ENCODE data around the gene USP7. TPM values are rescaled to one million over a fixed set of nuclear protein-coding genes. Genes with fewer than 3 reads are reported as not detected.

USP7 gene
- total RNA-seq, 1 donor from 2014 or later = 41.3 TPM

DNA sequence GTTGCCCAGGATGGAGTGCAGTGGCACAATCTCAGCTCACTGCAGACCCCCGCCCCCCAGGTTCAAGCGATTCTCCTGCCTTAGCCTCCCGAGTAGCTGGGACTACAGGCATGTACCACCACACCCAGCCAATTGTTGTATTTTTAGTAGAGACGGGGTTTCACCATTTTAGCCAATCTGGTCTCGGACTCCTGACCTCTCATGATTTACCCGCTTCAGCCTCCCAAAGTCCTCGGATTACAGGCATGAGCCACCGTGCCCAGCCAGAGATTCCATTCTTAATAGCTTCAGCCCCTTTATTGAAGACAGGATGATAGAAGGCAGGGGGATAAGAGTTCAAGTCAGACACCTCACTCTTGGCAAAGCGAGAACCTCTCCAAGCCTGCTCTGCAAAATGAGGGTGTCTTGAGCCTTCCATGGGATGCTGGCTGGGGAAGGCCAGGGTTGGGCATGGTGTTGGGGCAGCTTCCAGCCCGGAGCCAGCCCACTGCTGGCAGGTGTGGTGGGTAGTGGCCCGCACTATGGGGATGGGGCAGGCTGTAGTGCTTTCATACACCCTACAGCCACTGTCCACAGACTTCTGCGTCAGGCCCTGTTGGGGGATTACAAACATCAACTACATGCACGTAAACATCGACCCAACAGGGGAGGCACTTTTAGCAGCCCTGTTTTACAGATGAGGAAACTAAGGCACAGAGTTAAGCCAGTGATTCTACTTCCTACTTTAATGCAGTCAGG, 98.4 kb downstream of the USP7 start:
- Histone ChIP-seq H3K4me3 (ENCODE audit: low read depth, low read length) (no peak overlapping the region), H3K36me3 (ENCODE audit: control insufficient read depth, insufficient read depth, low read length) (peaks cover 2% of the 10 kb centered on the region), H3K27me3 (ENCODE audit: control insufficient read depth, insufficient read depth, low read length) (no peaks in the 10 kb centered on the region)
- TF ChIP-seq, protein P1, sequence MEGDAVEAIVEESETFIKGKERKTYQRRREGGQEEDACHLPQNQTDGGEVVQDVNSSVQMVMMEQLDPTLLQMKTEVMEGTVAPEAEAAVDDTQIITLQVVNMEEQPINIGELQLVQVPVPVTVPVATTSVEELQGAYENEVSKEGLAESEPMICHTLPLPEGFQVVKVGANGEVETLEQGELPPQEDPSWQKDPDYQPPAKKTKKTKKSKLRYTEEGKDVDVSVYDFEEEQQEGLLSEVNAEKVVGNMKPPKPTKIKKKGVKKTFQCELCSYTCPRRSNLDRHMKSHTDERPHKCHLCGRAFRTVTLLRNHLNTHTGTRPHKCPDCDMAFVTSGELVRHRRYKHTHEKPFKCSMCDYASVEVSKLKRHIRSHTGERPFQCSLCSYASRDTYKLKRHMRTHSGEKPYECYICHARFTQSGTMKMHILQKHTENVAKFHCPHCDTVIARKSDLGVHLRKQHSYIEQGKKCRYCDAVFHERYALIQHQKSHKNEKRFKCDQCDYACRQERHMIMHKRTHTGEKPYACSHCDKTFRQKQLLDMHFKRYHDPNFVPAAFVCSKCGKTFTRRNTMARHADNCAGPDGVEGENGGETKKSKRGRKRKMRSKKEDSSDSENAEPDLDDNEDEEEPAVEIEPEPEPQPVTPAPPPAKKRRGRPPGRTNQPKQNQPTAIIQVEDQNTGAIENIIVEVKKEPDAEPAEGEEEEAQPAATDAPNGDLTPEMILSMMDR (IDR thresholded peaks at IDR 0.05; ENCODE audit: insufficient read depth, low read length, severe bottlenecking) = no peak
- DNase-seq (ENCODE audit: low read depth) (no peak), FAIRE-seq (no peak)

DNA sequence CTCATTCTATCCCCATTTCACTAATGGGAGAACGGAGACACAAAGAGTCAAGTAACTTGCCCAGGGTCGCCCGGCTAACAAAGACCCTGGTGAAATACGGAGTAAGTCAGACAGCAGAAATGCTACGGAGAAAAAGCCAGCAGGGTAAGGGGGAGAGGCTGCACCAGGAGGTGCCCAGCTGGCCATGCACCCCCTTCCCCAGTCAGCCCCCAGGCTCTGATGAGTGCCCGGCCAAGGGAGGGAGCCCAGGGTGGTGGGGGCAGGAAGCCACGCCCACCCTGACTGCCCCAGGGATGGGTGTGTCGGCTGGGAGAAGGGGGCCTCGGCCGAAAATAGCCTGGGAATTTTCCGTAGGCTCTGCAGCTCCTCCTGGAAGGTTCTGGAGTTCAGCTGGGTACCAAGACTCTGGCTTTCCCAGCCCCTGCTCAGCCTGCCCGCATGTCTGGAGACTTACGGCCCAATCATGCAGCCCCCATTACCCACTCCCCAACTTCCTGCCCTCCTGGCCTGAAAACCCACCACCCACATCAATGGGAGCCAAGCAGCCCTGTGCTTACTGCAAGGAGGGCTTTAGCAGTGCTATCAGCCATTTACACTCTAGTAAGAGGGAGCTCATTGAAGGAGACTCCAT, 99.1 kb downstream of the USP7 start:
- Histone ChIP-seq H3K36me3 (ENCODE audit: control insufficient read depth, insufficient read depth, low read length) (peaks cover 2% of the 10 kb centered on the region), H3K27me3 (ENCODE audit: control insufficient read depth, insufficient read depth, low read length) (no peaks in the 10 kb centered on the region), H3K4me3 (ENCODE audit: low read depth, low read length) (no peak overlapping the region)
- TF ChIP-seq, protein P1 (IDR thresholded peaks at IDR 0.05; ENCODE audit: insufficient read depth, low read length, severe bottlenecking) = no peak
- FAIRE-seq = no peak
- no peak for DNase-seq (ENCODE audit: low read depth)

DNA sequence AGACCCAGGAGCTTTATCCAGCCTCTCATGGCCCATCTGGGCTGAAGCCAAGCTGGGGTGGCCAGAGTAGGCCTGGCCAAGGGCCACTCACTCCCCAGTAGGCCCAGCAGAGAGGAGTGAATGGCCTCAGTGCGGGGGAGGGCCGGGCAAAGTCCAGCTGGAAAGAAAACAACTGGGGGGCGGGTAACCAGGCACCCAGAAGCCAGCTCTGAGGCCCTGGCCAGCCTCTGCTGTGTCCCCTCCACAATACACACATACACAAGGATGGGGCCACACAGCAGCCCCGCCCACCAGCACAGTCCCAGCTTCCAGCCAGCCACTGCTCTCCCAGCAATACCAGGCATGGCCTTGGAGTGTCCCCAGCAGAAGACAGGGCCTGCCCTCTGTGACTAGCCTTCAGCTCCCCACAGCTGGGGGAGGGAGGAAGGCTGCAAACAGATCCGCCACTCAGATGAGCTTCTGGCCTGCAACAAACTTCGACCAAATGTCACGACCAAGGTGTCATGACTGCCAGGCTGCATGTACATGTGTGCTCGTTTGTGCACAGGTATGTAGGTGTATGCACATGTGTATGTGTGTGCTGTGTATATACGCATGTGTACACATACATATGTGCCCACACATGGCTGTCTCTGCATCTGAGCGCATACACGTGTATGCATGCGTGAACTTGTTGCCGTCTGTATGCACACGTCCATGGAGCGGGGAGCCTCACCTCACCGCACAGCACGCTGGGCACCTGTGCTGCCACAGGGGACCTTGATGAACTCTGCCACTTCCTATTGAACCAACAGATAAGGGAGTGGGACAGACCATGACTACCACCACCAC, 99.9 kb downstream of the USP7 start:
- peaks cover 2% of the 10 kb centered on the region for H3K36me3 ChIP-seq (ENCODE audit: control insufficient read depth, insufficient read depth, low read length)

DNA sequence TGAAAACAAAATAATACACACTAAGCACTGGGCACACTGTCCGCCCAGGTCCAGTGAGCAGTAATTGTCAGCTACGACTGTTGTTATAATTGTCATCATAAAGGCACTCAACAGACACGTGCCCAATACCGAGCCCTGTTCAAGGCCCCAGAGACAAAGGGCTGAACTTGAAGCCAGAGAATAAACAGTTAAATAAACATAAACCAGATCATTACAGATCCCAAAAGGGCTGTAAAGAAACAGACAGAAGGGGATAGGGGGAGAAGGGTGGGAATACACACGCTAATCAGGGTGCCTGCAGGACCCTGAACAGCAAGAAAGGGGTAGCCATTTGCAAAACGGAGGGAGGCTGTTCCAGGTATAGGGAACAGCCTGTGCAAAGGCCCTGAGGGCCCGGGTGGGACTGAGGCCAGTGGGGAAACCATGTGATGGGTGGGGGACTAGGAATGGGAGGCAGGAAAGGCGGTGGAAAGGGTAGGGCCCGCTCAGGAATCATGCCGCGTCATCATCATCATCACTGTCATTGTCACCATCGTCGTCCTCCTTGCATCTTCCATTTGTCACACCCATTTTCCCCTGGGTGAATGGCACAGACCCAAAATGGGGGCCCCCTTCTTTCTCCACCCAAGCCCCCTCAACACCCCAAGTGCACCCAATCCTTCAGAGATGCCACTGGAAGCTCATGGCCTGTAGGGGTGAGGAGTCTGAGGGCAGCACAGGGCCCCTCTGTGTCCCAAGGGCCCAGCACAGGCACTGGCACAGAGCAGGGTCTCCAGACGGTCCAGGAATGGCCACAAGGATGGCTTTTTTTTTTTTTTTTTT, 101.2 kb downstream of the USP7 start:
- TF ChIP-seq, protein P1 (IDR thresholded peaks at IDR 0.05; ENCODE audit: insufficient read depth, low read length, severe bottlenecking) = no peak
- H3K27me3 ChIP-seq (ENCODE audit: control insufficient read depth, insufficient read depth, low read length) = no peaks in the 10 kb centered on the region
- H3K36me3 ChIP-seq (ENCODE audit: control insufficient read depth, insufficient read depth, low read length) = peaks cover 4% of the 10 kb centered on the region
- H3K4me3 ChIP-seq (ENCODE audit: low read depth, low read length) = no peak overlapping the region
- FAIRE-seq (no peak), DNase-seq (ENCODE audit: low read depth) (no peak)

More for the DNA sequence above, 99.9 kb downstream of the USP7 start:
- FAIRE-seq (no peak), DNase-seq (ENCODE audit: low read depth) (peak; percentile 47)
- Histone ChIP-seq H3K27me3 (ENCODE audit: control insufficient read depth, insufficient read depth, low read length) (no peaks in the 10 kb centered on the region), H3K4me3 (ENCODE audit: low read depth, low read length) (no peak overlapping the region)
- TF ChIP-seq, protein P1 (IDR thresholded peaks at IDR 0.05; ENCODE audit: insufficient read depth, low read length, severe bottlenecking) = no peak

DNA sequence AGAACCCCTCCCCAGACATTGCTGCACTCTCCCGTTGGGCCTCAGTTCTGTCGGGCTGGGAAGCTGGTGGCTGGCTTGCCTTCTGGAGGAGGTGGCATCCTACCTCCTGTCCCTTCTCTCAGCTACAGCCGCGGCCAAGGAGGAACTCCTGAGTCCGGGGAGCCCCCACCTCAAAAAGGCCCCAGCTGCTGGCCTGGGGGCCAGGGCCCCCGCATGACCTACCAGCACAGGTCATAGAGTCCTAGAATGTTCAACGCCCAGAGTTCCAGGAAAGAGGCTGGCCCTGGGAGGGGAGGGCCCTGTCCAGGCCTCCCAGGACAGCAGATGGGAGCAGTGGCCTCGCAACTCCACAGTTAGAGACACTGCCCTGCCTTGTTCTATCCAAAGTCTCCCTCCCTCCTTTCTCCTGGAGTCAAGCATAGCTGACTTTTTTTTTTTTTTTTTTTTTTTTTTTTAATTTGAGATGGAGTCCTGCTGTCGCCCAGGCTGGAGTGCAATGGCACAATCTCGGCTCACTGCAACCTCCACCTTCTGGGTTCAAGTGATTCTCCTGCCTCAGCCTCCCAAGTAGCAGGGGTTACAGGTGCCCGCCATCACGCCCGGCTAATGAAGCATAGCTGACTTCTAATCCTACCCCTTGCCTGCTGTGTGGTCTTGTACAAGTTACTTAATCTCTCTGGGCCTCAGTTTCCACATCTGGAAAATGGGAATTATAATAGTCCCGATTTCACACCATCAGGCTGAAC, 102.0 kb downstream of the USP7 start:
- Histone ChIP-seq H3K27me3 (ENCODE audit: control insufficient read depth, insufficient read depth, low read length) (no peaks in the 10 kb centered on the region), H3K4me3 (ENCODE audit: low read depth, low read length) (no peak overlapping the region), H3K36me3 (ENCODE audit: control insufficient read depth, insufficient read depth, low read length) (peaks cover 6% of the 10 kb centered on the region)
- DNase-seq (ENCODE audit: low read depth) (no peak), FAIRE-seq (no peak)
- TF ChIP-seq, protein P1 (IDR thresholded peaks at IDR 0.05; ENCODE audit: insufficient read depth, low read length, severe bottlenecking) = no peak
